Tibial nerve (tissue), 4 donors: ENCODE data around the gene CYP27A1. TPM values are rescaled to one million over a fixed set of nuclear protein-coding genes. Genes with fewer than 3 reads are reported as not detected.
A peak's percentile ranks its signal among the peaks of the same experiment; 100 is the strongest.

Experiments used
- DNase-seq, 2 donors: peaks; one replicate each; pipeline ENCODE4 v3.0.0-alpha.2; 2019; ENCODE audit warnings: low spot score in 2 of 2
- H3K27ac ChIP-seq, 4 donors: fragments of 200-600 bp; sonication (generic) in 3 of 4; one replicate each; pipeline ENCODE4 v1.5.1; 2017 to 2019; ENCODE audit warnings: mild to moderate bottlenecking in 1 of 4
- H3K27me3 ChIP-seq, 2 donors: fragments of 200-600 bp; sonication (generic) in 1 of 2; one replicate each; pipeline versions ENCODE4 v1.5.1 to v1.6.0; 2017 to 2019
- H3K36me3 ChIP-seq, 3 donors: fragments of 200-600 bp; sonication (generic); one replicate each; pipeline ENCODE4 v1.5.1; 2018 to 2019
- H3K4me1 ChIP-seq, 4 donors: fragments of 200-600 bp; sonication (generic) in 3 of 4; one replicate each; pipeline ENCODE4 v1.5.1; 2017 to 2019
- H3K4me3 ChIP-seq, 4 donors: fragments of 200-600 bp; sonication (generic) in 3 of 4; one replicate each; pipeline ENCODE4 v1.5.1; 2017 to 2019; ENCODE audit warnings: mild to moderate bottlenecking in 1 of 4, moderate library complexity in 1 of 4
- H3K9me3 ChIP-seq, 4 donors: fragments of 200-600 bp; sonication (generic) in 3 of 4; one replicate each; pipeline ENCODE4 v1.5.1; 2017 to 2019
- EP300 ChIP-seq, 2 donors: sonication (generic); formaldehyde crosslinking; IDR thresholded peaks; one replicate each; pipeline ENCODE4 v1.6.1; 2017; ENCODE audit warnings: antibody characterized with exemption in 2 of 2, mild to moderate bottlenecking in 1 of 2
- POLR2A ChIP-seq, 2 donors: fragments of 450-650 bp; IDR thresholded peaks; one replicate each; pipeline ENCODE4 v1.6.1; 2017; ENCODE audit warnings: antibody characterized with exemption in 2 of 2, mild to moderate bottlenecking in 2 of 2, moderate library complexity in 2 of 2
- WGBS, 2 donors: methylation state at CpG; one replicate each; pipeline ENCODE4 v1.1.5; 2018; 5-methylcytosine and 5-hydroxymethylcytosine counted together
- total RNA-seq, 4 donors: library from RNA; depleted of rRNA; stranded (reverse); fragments of >200 nt; gene quantifications; one replicate each; pipeline ENCODE4 v1.1.0, GENCODE V29; 2016
- TF ChIP-seq, protein P1 (sequence below), 5 experiments: fragments of 200-600 bp in 3 of 5; fragments of 450-650 bp in 2 of 5; sonication (generic) in 3 of 5; IDR thresholded peaks; one replicate each; pipeline ENCODE4 v1.5.1; 2016 to 2019; ENCODE audit warnings: antibody characterized with exemption in 5 of 5, mild to moderate bottlenecking in 3 of 5, moderate library complexity in 2 of 5

The CYP27A1 gene
- total RNA-seq, result 10 to 100 TPM; 57.6 to 92.4 (median 78.9) TPM

DNA sequence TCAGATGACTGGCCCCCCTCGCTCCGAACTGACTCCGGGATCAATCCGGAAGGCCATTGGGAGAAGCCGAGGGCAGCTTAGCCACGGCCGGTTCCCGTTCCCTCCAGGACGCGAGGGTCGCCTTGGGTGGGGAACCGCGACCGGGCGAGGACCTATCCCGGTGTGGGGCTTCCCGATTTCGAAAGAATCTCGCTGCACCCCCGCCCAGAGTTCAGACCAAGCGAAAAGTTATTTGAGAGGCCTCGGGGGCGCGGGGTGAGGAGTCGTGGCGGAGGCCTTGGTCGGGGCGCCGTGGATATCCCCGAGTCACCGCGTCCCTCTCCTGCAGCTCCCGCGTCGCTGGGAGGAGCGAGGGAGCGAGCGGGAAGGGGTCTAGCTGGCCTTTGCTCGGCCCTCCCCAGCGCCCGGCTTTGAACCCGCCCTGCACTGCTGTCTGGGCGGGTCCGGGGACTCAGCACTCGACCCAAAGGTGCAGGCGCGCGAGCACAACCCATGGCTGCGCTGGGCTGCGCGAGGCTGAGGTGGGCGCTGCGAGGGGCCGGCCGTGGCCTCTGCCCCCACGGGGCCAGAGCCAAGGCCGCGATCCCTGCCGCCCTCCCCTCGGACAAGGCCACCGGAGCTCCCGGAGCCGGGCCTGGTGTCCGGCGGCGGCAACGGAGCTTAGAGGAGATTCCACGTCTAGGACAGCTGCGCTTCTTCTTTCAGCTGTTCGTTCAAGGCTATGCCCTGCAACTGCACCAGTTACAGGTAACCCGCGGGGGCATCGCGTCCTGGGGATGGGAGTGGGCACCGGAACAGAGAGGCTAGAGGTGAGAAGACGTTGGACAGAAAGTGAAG lies at the start of gene CYP27A1:
TSS of gene CYP27A1 (plus strand) at position 457 of the 837 bp plus-strand sequence. CDS start at position 493, 36 bp downstream.
- peak; percentile 49 to 50 for DNase-seq
- TF ChIP-seq EP300 (IDR thresholded peaks at IDR 0.05), result peak in 1 of 2 donors; percentile 72
- peak in 1 of 2 donors; percentile 49 for TF ChIP-seq POLR2A (IDR thresholded peaks at IDR 0.05)
- TF ChIP-seq, protein P1, sequence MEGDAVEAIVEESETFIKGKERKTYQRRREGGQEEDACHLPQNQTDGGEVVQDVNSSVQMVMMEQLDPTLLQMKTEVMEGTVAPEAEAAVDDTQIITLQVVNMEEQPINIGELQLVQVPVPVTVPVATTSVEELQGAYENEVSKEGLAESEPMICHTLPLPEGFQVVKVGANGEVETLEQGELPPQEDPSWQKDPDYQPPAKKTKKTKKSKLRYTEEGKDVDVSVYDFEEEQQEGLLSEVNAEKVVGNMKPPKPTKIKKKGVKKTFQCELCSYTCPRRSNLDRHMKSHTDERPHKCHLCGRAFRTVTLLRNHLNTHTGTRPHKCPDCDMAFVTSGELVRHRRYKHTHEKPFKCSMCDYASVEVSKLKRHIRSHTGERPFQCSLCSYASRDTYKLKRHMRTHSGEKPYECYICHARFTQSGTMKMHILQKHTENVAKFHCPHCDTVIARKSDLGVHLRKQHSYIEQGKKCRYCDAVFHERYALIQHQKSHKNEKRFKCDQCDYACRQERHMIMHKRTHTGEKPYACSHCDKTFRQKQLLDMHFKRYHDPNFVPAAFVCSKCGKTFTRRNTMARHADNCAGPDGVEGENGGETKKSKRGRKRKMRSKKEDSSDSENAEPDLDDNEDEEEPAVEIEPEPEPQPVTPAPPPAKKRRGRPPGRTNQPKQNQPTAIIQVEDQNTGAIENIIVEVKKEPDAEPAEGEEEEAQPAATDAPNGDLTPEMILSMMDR (IDR thresholded peaks at IDR 0.05), result no peak
- peak within 1 kb of the TSS; percentile 60 to 91 (median 74) for H3K4me3 ChIP-seq
- H3K36me3 ChIP-seq, result no peaks in the 10 kb centered on the region
- peaks cover 0 to 48% (median 10%) of the 10 kb centered on the region in 4 donors for H3K4me1 ChIP-seq
- WGBS, 2 donors, result 1% methylated on average over 32 to 47 of the region's 76 CpGs
- peaks cover 0 to 3% (median 0%) of the 10 kb centered on the region in 4 donors for H3K9me3 ChIP-seq
- H3K27ac ChIP-seq, result peak within 1 kb of the TSS; percentile 85 to 94 (median 90)
- no peaks in the 10 kb centered on the region for H3K27me3 ChIP-seq

DNA sequence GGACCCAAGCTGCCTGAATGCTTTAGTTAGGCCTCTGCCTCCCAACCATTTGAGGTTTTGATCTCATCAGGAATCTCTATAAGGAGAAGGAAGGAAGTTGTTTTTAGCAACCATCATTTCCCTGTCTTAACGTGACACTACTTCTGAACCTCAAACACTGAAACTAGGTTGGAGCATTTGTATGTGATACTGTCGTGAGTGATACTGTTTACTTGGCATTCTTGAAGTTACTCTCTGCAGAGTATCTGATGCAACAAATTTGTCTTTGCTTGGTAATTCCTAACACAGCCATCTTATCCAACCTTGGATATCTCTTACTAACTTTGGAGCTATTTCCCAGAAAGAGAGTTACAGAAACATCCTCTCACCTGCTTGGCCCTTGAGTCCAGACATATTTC lies 49.2 kb upstream of the CYP27A1 start:
- Histone ChIP-seq H3K4me3 (no peak overlapping the region), H3K27me3 (no peaks in the 10 kb centered on the region), H3K4me1 (peaks cover 0 to 62% (median 31%) of the 10 kb centered on the region in 4 donors), H3K36me3 (peaks cover 0 to 9% (median under 1%) of the 10 kb centered on the region in 3 donors), H3K27ac (peak overlapping the region; percentile 73 to 95 (median 80)), H3K9me3 (peaks cover 0 to 2% (median 0%) of the 10 kb centered on the region in 4 donors)
- WGBS, 2 donors, result 55 to 60% methylated on average over 2 of the region's 2 CpGs
- DNase-seq, result no peak
- TF ChIP-seq EP300 (IDR thresholded peaks at IDR 0.05), result no peak
- TF ChIP-seq, protein P1 (IDR thresholded peaks at IDR 0.05), result no peak
- no peak for TF ChIP-seq POLR2A (IDR thresholded peaks at IDR 0.05)

DNA sequence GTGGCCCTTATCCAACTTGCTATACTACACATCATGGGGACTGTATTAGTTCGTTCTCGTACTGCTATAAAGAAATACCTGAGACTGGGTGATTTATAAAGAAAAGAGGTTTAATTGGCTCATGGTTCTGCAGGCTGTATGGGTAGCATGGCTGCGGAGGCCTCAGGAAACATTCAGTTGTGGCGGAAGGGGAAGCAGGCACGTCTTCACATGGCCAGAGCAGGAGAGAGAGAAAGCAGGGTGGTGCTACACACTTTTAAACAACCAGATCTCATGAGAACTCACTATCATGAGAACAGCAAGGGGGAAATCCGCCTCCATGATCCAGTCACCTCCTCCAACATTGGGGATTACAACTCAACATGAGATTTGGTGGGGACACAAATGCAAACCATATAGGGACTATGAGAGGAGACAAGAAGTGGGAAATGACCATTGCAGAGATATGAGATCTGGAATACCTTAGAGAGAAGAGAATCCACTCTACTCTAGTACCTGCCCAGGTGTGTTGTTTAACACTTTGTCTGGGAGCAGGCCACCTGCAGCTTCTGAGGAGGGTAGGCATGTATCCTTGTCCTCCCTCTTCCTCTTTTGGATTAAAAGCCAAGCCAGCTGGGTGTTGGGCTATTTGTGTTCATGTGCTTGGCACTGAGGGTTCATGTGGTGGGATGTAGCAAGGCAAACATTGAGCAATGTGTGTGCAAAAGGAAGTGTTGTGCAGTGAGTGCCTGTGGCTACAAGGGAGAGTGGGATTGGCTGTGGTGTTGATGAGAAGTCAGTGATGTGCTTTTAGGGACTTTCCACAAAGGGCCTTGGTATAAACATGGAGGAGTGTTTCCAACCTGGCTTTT lies 48.6 kb upstream of the CYP27A1 start:
- 85 to 87% methylated on average over 6 of the region's 6 CpGs for WGBS, 2 donors
- H3K4me1 ChIP-seq, result peaks cover 0 to 62% (median 31%) of the 10 kb centered on the region in 4 donors
- H3K27ac ChIP-seq, result peak overlapping the region; percentile 73 to 95 (median 80)
- H3K36me3 ChIP-seq, result peaks cover under 1 to 12% (median 4%) of the 10 kb centered on the region in 3 donors
- no peak overlapping the region for H3K4me3 ChIP-seq
- no peaks in the 10 kb centered on the region for H3K27me3 ChIP-seq
- H3K9me3 ChIP-seq, result no peaks in the 10 kb centered on the region
- TF ChIP-seq, protein P1 (IDR thresholded peaks at IDR 0.05), result no peak
- TF ChIP-seq POLR2A (IDR thresholded peaks at IDR 0.05), result peak in 1 of 2 donors; percentile 20
- TF ChIP-seq EP300 (IDR thresholded peaks at IDR 0.05), result peak; percentile 74 to 91
- peak in 1 of 2 donors; percentile 66 for DNase-seq

DNA sequence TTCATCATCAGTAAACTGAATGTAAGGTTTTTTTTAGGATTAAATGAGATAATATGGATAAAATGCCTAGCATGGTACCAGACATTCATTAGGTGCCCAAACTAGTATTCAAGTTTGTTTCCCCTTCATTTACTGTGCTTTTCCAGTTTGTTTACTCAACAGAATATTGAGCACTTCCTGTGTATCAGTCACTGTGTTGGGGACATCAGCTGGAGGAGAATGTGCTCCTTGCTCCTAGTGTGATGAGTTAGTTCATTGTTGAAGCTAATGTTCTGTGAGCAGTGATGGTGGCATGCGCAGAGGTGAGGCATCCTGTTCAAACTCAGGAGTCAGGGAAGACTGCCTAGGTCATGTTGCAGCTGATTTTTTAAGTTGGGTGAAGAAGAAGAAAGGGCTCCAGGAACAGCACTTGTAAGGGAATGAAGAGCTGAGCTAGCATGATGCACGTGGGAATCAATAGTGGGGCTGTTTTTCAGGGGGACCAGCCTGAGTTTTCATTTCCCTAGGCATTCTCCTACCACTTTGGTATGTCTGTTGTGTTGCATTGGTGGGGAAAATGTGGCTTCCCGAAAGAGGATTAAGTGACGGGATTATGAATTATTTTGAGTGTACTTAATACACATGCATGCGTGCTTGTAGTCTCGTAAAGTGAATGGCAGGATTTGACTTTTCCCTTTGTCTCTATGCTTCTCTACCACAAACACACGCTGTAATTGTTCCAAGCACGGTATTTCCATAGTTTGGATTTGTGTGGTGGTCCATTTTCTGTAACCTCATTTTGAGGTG lies 47.6 kb upstream of the CYP27A1 start:
- H3K4me1 ChIP-seq, result peaks cover 0 to 63% (median 31%) of the 10 kb centered on the region in 4 donors
- no peak for DNase-seq
- peaks cover 4 to 22% (median 6%) of the 10 kb centered on the region in 3 donors for H3K36me3 ChIP-seq
- TF ChIP-seq EP300 (IDR thresholded peaks at IDR 0.05) (no peak), POLR2A (IDR thresholded peaks at IDR 0.05) (no peak)
- TF ChIP-seq, protein P1 (IDR thresholded peaks at IDR 0.05), result no peak
- H3K4me3 ChIP-seq, result no peak overlapping the region
- H3K27ac ChIP-seq, result peak overlapping the region; percentile 51 to 95 (median 80)
- no peaks in the 10 kb centered on the region for H3K27me3 ChIP-seq
- 67 to 71% methylated on average over 8 of the region's 8 CpGs for WGBS, 2 donors
- no peaks in the 10 kb centered on the region for H3K9me3 ChIP-seq
